Ishikawa (cell line): Measurements from ENCODE around the gene TUBB4B.

ENCODE experiments used
- CEBPB ChIP-seq: IDR thresholded peaks from 2 replicates; pipeline ENCODE4 v1.6.1; 2012
- CREB1 ChIP-seq: IDR thresholded peaks from 2 replicates; pipeline ENCODE4 v1.6.1; 2012; ENCODE audit warnings: low read depth
- EP300 ChIP-seq: IDR thresholded peaks from 2 replicates; pipeline ENCODE4 v1.6.1; 2012; ENCODE audit warnings: borderline replicate concordance
- MAX ChIP-seq: IDR thresholded peaks from 2 replicates; pipeline ENCODE4 v1.6.1; 2012
- NFIC ChIP-seq: IDR thresholded peaks from 2 replicates; pipeline ENCODE4 v1.6.1; 2012
- RAD21 ChIP-seq: IDR thresholded peaks from 2 replicates; pipeline ENCODE4 v1.6.1; 2012; ENCODE audit warnings: low read depth
- YY1 ChIP-seq: IDR thresholded peaks from 2 replicates; pipeline ENCODE4 v1.6.1; 2012; ENCODE audit warnings: low read depth
- TF ChIP-seq, protein P1 (sequence below): IDR thresholded peaks from 2 replicates; pipeline ENCODE4 v1.6.1; 2012; ENCODE audit warnings: low read depth, mild to moderate bottlenecking

GRCh38 chr9:137223078-137223970 lies 17.8 kb upstream of the TUBB4B start:
- no peak for TF ChIP-seq RAD21
- TF ChIP-seq, protein P1, sequence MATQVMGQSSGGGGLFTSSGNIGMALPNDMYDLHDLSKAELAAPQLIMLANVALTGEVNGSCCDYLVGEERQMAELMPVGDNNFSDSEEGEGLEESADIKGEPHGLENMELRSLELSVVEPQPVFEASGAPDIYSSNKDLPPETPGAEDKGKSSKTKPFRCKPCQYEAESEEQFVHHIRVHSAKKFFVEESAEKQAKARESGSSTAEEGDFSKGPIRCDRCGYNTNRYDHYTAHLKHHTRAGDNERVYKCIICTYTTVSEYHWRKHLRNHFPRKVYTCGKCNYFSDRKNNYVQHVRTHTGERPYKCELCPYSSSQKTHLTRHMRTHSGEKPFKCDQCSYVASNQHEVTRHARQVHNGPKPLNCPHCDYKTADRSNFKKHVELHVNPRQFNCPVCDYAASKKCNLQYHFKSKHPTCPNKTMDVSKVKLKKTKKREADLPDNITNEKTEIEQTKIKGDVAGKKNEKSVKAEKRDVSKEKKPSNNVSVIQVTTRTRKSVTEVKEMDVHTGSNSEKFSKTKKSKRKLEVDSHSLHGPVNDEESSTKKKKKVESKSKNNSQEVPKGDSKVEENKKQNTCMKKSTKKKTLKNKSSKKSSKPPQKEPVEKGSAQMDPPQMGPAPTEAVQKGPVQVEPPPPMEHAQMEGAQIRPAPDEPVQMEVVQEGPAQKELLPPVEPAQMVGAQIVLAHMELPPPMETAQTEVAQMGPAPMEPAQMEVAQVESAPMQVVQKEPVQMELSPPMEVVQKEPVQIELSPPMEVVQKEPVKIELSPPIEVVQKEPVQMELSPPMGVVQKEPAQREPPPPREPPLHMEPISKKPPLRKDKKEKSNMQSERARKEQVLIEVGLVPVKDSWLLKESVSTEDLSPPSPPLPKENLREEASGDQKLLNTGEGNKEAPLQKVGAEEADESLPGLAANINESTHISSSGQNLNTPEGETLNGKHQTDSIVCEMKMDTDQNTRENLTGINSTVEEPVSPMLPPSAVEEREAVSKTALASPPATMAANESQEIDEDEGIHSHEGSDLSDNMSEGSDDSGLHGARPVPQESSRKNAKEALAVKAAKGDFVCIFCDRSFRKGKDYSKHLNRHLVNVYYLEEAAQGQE, result no peak
- no peak for TF ChIP-seq CEBPB
- TF ChIP-seq YY1, result peak; percentile 77
- TF ChIP-seq CREB1, result no peak
- no peak; the same call in 1 of the 2 replicates for TF ChIP-seq EP300
- peak; percentile 56 for TF ChIP-seq MAX
- TF ChIP-seq NFIC, result no peak
